SU-DHL-6 (cell line): ENCODE measurements around the gene PCP2.

Source experiments
- EZH2phosphoT487 ChIP-seq: fragments of 200-600 bp; sonication (generic), shearing (Covaris generic); conservative IDR thresholded peaks from 2 replicates; pipeline ENCODE4 v1.6.1; 2018; ENCODE audit warnings: mild to moderate bottlenecking, antibody characterized with exemption, low read length, moderate library complexity, mixed read lengths
- TF ChIP-seq, protein P1 (sequence below): fragments of 200-600 bp; sonication (generic); IDR thresholded peaks from one replicate; pipeline ENCODE4 v1.5.1; 2017; ENCODE audit warnings: antibody characterized with exemption, mild to moderate bottlenecking, low read length, moderate library complexity; ENCODE audit not compliant: insufficient read depth, poor library complexity, severe bottlenecking

DNA sequence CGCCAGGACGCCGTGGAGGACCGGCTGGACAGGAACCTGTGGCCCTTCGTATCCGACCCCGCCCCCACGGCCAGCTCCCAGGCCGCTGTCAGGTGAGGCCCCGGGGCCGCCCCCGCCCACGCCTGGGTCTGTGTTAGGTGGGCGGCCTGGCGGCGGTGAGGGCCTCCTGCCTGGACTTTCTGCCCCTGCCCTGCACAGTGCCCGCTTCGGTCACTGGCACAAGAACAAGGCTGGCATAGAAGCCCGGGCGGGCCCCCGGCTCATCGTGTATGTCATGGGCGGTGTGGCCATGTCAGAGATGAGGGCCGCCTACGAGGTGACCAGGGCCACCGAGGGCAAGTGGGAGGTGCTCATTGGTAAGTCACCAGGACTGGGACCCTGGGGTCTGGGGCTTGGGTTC lies 13.6 kb upstream of the PCP2 start:
- TF ChIP-seq, protein P1, sequence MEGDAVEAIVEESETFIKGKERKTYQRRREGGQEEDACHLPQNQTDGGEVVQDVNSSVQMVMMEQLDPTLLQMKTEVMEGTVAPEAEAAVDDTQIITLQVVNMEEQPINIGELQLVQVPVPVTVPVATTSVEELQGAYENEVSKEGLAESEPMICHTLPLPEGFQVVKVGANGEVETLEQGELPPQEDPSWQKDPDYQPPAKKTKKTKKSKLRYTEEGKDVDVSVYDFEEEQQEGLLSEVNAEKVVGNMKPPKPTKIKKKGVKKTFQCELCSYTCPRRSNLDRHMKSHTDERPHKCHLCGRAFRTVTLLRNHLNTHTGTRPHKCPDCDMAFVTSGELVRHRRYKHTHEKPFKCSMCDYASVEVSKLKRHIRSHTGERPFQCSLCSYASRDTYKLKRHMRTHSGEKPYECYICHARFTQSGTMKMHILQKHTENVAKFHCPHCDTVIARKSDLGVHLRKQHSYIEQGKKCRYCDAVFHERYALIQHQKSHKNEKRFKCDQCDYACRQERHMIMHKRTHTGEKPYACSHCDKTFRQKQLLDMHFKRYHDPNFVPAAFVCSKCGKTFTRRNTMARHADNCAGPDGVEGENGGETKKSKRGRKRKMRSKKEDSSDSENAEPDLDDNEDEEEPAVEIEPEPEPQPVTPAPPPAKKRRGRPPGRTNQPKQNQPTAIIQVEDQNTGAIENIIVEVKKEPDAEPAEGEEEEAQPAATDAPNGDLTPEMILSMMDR = no peak
- no peak for TF ChIP-seq EZH2phosphoT487
